Spleen (tissue), 11 donors: ENCODE results near the gene ABCA6. TPM values are rescaled to one million over a fixed set of nuclear protein-coding genes. Genes with fewer than 3 reads are reported as not detected.

ENCODE experiments used
- DNase-seq: peaks from one replicate; pipeline ENCODE4 v3.0.0-alpha.2; 2020
- H3K27ac ChIP-seq, 8 donors: fragments of 200-600 bp; sonication (generic) in 7 of 8; 1 replicate in 4 of 8; 2 replicates in 4 of 8; pipeline versions ENCODE4 v1.5.0 to v1.8.0; 2016 to 2021; ENCODE audit warnings: inconsistent platforms in 4 of 8, mild to moderate bottlenecking in 4 of 8, moderate library complexity in 1 of 8
- H3K27me3 ChIP-seq, 7 donors: fragments of 200-600 bp; sonication (generic) in 6 of 7; replicated peaks in 1 of 7; 1 replicate in 4 of 7; 2 replicates in 3 of 7; pipeline versions ENCODE4 v1.5.0 to v1.8.0; 2016 to 2021; ENCODE audit warnings: inconsistent platforms in 3 of 7, mild to moderate bottlenecking in 1 of 7
- H3K36me3 ChIP-seq, 6 donors: fragments of 200-600 bp; sonication (generic) in 5 of 6; 1 replicate in 4 of 6; 2 replicates in 2 of 6; pipeline versions ENCODE4 v1.5.0 to v1.8.0; 2016 to 2021; ENCODE audit warnings: inconsistent platforms in 2 of 6
- H3K4me1 ChIP-seq, 6 donors: fragments of 200-600 bp; sonication (generic) in 5 of 6; 1 replicate in 3 of 6; 2 replicates in 3 of 6; pipeline versions ENCODE4 v1.5.0 to v1.8.0; 2016 to 2021; ENCODE audit warnings: inconsistent platforms in 3 of 6
- H3K4me3 ChIP-seq, 8 donors: fragments of 200-600 bp; sonication (generic) in 7 of 8; 1 replicate in 4 of 8; 2 replicates in 4 of 8; pipeline versions ENCODE4 v1.5.0 to v1.8.0; 2016 to 2021; ENCODE audit warnings: inconsistent platforms in 4 of 8, mild to moderate bottlenecking in 4 of 8, moderate library complexity in 2 of 8
- H3K9me3 ChIP-seq, 8 donors: fragments of 200-600 bp; sonication (generic) in 7 of 8; 1 replicate in 4 of 8; 2 replicates in 4 of 8; pipeline versions ENCODE4 v1.5.0 to v1.8.0; 2016 to 2021; ENCODE audit warnings: inconsistent platforms in 4 of 8
- POLR2A ChIP-seq, 3 donors: fragments of 450-650 bp; IDR thresholded peaks; one replicate each; pipeline ENCODE4 v1.5.1; 2017; ENCODE audit warnings: antibody characterized with exemption in 3 of 3, mild to moderate bottlenecking in 1 of 3
- POLR2AphosphoS5 ChIP-seq, 3 donors: sonication (generic); formaldehyde crosslinking; IDR thresholded peaks; one replicate each; pipeline ENCODE4 v1.5.1; 2017; ENCODE audit warnings: antibody characterized with exemption in 3 of 3
- WGBS, 5 donors: extraction: QIAGEN DNeasy Blood & Tissue Kit in 3 of 5; methylation state at CpG; one replicate each; pipeline versions ENCODE4 v1.1.5 to v1.1.7; 2013 to 2018; 5-methylcytosine and 5-hydroxymethylcytosine counted together
- intact Hi-C: fragments of 100-400 bp; cut with DNase I; formaldehyde crosslinking; loops from one replicate; pipeline ENCODE4 v1.15.0; 2023; ENCODE audit warnings: low total_unique reads
- polyA plus RNA-seq, 3 donors: library from polyadenylated mRNA; stranded (reverse); fragments of 200-250 nt; gene quantifications; one replicate each; pipeline ENCODE4 v1.2.1, GENCODE V29; 2013
- total RNA-seq, 7 donors: library from RNA; depleted of rRNA in 3 of 7; stranded (reverse); fragments of >200 nt in 3 of 7; fragmentation: NEBNext Ultra II Directional in 4 of 7; extraction: Animal tissue kit (Norgen Biotek cat#: 25700) in 4 of 7; gene quantifications; one replicate each; pipeline versions ENCODE4 v1.1.0 to v1.2.1, GENCODE V29; 2016 to 2021
- TF ChIP-seq, protein P1 (sequence below), 11 experiments: fragments of 200-600 bp in 7 of 11; fragments of 450-650 bp in 4 of 11; sonication (generic) in 4 of 11; IDR thresholded peaks in 8 of 11; conservative IDR thresholded peaks in 3 of 11; 1 replicate in 7 of 11; 2 replicates in 4 of 11; pipeline versions ENCODE4 v1.4.0 to v1.8.0; 2016 to 2021; ENCODE audit warnings: antibody characterized with exemption in 11 of 11, inconsistent platforms in 4 of 11, mild to moderate bottlenecking in 1 of 11
- donor health status: healthy with polysubstance abuse.
- donor health status: DM: no; HTN: no; CAD: no; lungs with moderate emphysema.
- donor health status: DM: no; HTN: no; CAD: no.
- donor health status: Bipolar disorder and iron deficiency.
- donor health status: healthy.
- donor health status: DM: no; HTN: no; CAD: no.
- donor health status: DM: yes; HTN: yes; CAD: no.

The ABCA6 gene
- total and polyA plus RNA-seq, 10 donors, result 2.3 to 23.2 (median 9.6) TPM

DNA sequence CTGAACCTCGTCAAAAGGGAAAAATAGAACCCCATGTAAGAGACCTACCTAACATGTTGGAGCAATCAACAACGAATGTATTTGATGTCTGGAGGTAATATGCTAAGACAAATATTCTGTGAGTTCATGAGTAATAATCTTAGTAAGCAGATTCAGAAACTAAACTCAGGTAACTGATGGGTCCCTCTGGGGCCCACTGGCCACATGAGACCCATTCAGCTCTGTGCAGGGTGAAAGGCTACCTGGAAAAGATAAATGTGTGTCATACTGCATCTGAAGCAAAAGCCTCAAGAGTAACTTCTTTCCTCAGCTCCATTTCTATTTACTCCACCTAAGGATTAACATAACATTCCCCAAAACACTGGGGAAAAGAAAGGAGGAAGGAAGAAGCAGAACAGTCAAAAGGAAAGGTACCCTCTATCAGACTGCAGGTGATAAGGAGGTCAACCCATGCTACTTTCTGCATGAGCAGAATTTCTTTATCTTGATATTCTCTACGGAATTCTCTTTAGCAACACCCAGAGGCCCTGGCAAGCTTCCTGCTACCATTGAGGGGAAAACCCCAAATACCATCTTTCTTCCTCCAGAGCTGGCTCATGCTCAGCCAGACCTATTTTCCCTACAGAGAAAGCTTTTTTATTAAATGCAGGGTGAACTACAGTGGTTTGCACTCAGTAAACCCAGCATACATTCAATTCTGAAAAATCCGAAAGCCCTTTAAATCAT is 37.7 kb upstream of the ABCA6 start:
- TF ChIP-seq, protein P1, sequence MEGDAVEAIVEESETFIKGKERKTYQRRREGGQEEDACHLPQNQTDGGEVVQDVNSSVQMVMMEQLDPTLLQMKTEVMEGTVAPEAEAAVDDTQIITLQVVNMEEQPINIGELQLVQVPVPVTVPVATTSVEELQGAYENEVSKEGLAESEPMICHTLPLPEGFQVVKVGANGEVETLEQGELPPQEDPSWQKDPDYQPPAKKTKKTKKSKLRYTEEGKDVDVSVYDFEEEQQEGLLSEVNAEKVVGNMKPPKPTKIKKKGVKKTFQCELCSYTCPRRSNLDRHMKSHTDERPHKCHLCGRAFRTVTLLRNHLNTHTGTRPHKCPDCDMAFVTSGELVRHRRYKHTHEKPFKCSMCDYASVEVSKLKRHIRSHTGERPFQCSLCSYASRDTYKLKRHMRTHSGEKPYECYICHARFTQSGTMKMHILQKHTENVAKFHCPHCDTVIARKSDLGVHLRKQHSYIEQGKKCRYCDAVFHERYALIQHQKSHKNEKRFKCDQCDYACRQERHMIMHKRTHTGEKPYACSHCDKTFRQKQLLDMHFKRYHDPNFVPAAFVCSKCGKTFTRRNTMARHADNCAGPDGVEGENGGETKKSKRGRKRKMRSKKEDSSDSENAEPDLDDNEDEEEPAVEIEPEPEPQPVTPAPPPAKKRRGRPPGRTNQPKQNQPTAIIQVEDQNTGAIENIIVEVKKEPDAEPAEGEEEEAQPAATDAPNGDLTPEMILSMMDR (IDR thresholded peaks at IDR 0.05 in 8 of 11, conservative IDR thresholded peaks at IDR 0.05 in 3 of 11), result no peak
- no peak for TF ChIP-seq POLR2AphosphoS5 (IDR thresholded peaks at IDR 0.05)
- TF ChIP-seq POLR2A (IDR thresholded peaks at IDR 0.05), result no peak
- Histone ChIP-seq H3K27ac (no peak overlapping the region), H3K9me3 (no peaks in the 10 kb centered on the region), H3K27me3 (no peaks in the 10 kb centered on the region), H3K4me3 (no peak overlapping the region), H3K36me3 (no peaks in the 10 kb centered on the region), H3K4me1 (peaks cover 0 to 3% (median 0%) of the 10 kb centered on the region in 6 donors)
- DNase-seq, result no peak
- intact Hi-C loops, result no loop called here
- WGBS, 5 donors, result 54 to 67% (median 57%) methylated on average over 4 of the region's 4 CpGs

DNA sequence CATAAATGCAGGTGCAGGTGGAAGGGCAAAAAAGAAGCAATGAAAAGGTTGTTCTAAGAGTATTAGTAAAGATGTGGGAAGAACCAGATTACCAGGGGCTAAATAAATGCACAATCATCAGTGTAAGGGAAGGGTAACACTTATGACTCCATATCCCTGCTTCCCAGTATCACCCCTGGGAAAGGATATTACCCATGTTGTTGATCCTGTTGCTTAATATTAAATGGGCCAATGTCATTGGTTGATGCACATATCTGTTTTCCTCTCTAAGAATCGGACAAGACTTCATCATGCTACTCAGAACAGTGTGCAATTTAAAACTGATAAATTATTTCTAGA is 34.7 kb upstream of the ABCA6 start:
- intact Hi-C loops, result no loop called here
- no peak for DNase-seq
- Histone ChIP-seq H3K27me3 (no peaks in the 10 kb centered on the region), H3K4me3 (no peak overlapping the region), H3K36me3 (no peaks in the 10 kb centered on the region), H3K9me3 (no peaks in the 10 kb centered on the region), H3K27ac (peak overlapping the region in 3 of 8 donors; percentile 18 to 50 (median 25)), H3K4me1 (peaks cover 0 to 3% (median 0%) of the 10 kb centered on the region in 6 donors)
- TF ChIP-seq, protein P1 (IDR thresholded peaks at IDR 0.05 in 8 of 11, conservative IDR thresholded peaks at IDR 0.05 in 3 of 11), result no peak
- TF ChIP-seq POLR2A (IDR thresholded peaks at IDR 0.05), result no peak
- TF ChIP-seq POLR2AphosphoS5 (IDR thresholded peaks at IDR 0.05), result no peak
- WGBS, 5 donors, result 76 to 92% (median 78%) methylated on average over 1 of the region's 1 CpG

DNA sequence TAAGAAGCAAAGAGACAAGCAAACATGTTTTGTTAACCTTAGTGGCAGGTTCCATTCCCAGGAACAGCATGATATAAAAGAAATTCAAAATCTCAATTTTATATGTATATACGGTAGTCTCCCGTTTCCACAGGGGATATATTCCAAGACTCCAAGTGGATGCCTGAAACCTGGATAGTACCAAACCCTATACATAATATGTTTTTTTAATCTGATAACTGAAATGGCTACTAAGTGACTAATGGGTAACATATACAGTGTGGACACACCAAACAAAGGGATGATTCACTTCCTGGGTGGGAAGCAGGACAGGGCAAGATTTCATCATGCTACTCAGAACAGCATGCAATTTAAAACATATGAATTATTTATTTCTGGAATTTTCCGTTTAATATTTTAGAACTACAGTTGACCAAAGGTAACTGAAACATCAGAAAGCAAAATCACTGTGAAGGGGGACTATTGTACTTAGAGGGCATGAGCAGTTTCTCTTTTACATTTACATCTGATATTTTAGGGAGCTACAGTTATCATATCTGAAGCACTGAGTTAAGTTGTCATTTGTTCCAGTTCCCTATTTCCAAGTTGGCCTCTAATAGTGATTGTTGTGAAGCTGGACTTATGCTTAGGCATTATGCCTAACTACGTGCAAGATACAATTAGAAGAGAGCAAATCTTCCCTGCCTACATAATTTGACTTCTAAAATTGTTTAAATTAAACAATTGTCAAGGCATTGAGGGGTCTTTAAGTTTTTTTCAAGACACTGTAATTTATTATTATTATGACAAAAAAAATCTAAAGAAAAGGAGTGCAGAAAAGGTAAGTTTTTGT is 34.1 kb upstream of the ABCA6 start:
- Histone ChIP-seq H3K36me3 (no peaks in the 10 kb centered on the region), H3K4me1 (peaks cover 0 to 3% (median 0%) of the 10 kb centered on the region in 6 donors), H3K9me3 (no peaks in the 10 kb centered on the region), H3K27me3 (no peaks in the 10 kb centered on the region), H3K27ac (peak overlapping the region in 3 of 8 donors; percentile 18 to 50 (median 25)), H3K4me3 (no peak overlapping the region)
- intact Hi-C loops, result no loop called here
- WGBS, 5 donors, result 82 to 89% (median 88%) methylated on average over 4 of the region's 4 CpGs
- TF ChIP-seq POLR2A (IDR thresholded peaks at IDR 0.05), result no peak
- DNase-seq, result no peak

DNA sequence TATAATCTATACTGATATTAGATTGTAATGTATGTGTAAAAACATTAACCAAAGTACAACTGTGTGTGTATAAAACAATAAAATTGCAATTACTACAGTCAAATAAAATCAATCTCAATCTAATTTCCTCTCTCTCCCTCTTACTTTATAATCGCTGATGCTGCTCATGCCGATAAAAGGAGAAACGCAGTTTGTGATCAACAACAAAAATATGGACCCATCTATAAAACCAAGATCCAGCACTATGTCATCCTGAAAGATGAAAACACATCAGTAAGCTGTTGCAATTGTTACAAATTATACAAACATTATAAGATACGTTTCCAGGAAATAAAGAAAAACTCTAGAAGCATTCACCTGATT is 33.5 kb upstream of the ABCA6 start:
- Histone ChIP-seq H3K4me1 (peaks cover 0 to 9% (median 3%) of the 10 kb centered on the region in 6 donors), H3K4me3 (no peak overlapping the region), H3K36me3 (no peaks in the 10 kb centered on the region), H3K27ac (peak overlapping the region in 2 of 8 donors; percentile 18 to 50), H3K9me3 (no peaks in the 10 kb centered on the region), H3K27me3 (no peaks in the 10 kb centered on the region)
- DNase-seq, result no peak
- TF ChIP-seq POLR2AphosphoS5 (IDR thresholded peaks at IDR 0.05), result no peak
- TF ChIP-seq, protein P1 (IDR thresholded peaks at IDR 0.05 in 8 of 11, conservative IDR thresholded peaks at IDR 0.05 in 3 of 11), result no peak
- intact Hi-C loops, result no loop called here
- WGBS, 5 donors, result 90 to 95% (median 94%) methylated on average over 4 of the region's 4 CpGs
